Stimulated activated CD4-positive, alpha-beta T cell treated with anti-CD3 and anti-CD28 coated beads, TNF-alpha, amount 100 ng/mL, for 24 hours (primary cell): Measurements from ENCODE around the gene GPR137.

Source experiments
- DNase-seq, 3 experiments: peaks; one replicate each; pipeline ENCODE4 v3.0.0-alpha.2; 2020; ENCODE audit warnings: low read depth in 3 of 3

Gene GPR137

GRCh38 chr11:64285885-64286800 lies 495 bp downstream of the GPR137 start:
- DNase-seq: no peak

GRCh38 chr11:64286801-64287159 lies 1.1 kb downstream of the GPR137 start:
- no peak for DNase-seq

- no peak for DNase-seq
These were observed 2.2 kb downstream of the GPR137 start for GRCh38 chr11:64287676-64288352.

- no peak for DNase-seq
These were observed 2.7 kb downstream of the GPR137 start for GRCh38 chr11:64288353-64288750.

GRCh38 chr11:64289002-64289564 lies 3.4 kb downstream of the GPR137 start:
- no peak for DNase-seq

GRCh38 chr11:64290352-64291261 lies 5.0 kb downstream of the GPR137 start:
- DNase-seq: no peak

- no peak for DNase-seq
These were observed 5.7 kb downstream of the GPR137 start, which contains the start of gene KCNK4 for GRCh38 chr11:64291262-64291751. Gene KCNK4, plus strand, starts transcription at chr11:64291302. Its CDS starts 1,717 bp downstream, at chr11:64293019.

GRCh38 chr11:64291752-64292459 lies 6.3 kb downstream of the GPR137 start:
- no peak for DNase-seq

- no peak for DNase-seq
These were observed 7.0 kb downstream of the GPR137 start for GRCh38 chr11:64292460-64293254.

GRCh38 chr11:64294774-64295173 lies 9.1 kb downstream of the GPR137 start:
- DNase-seq: no peak

- DNase-seq: no peak
These were observed 10.1 kb downstream of the GPR137 start for GRCh38 chr11:64295760-64296159.

- DNase-seq: no peak
These were observed 10.6 kb downstream of the GPR137 start for GRCh38 chr11:64296236-64296635.

- DNase-seq: no peak
These were observed 11.4 kb downstream of the GPR137 start for GRCh38 chr11:64296830-64297698.

GRCh38 chr11:64297699-64298358 lies 12.2 kb downstream of the GPR137 start:
- no peak for DNase-seq

- DNase-seq: no peak
These were observed 13.6 kb downstream of the GPR137 start for GRCh38 chr11:64298966-64299846.

GRCh38 chr11:64299847-64300648 lies 14.4 kb downstream of the GPR137 start, which contains the start of gene CATSPERZ:
Gene CATSPERZ, plus strand, starts transcription at chr11:64300358. Its CDS starts 53 bp downstream, at chr11:64300411.
- DNase-seq: no peak
